ENCODE results near the gene CSTA.

GRCh38 chr3:122322095-122323075 lies 2.7 kb upstream of the CSTA start:
- TF ChIP-seq POLR2A (IDR thresholded peaks at IDR 0.05; ENCODE audit: low read depth, low read length) (no peak), POLR2AphosphoS5 (IDR thresholded peaks at IDR 0.05; ENCODE audit: low read depth, low read length) (no peak)
